ENCODE measurements around the gene ST6GALNAC5.

ST6GALNAC5 gene

GRCh38 chr1:76942549-76942948, 75.3 kb downstream of the ST6GALNAC5 start:
- no peaks in the 10 kb centered on the region for H3F3A ChIP-seq (ENCODE audit: low read depth)
- no peaks in the 10 kb centered on the region for H3K9me3 ChIP-seq (ENCODE audit: insufficient read depth, low read depth, low read length)
- H2AFZ ChIP-seq (ENCODE audit: low read length) = no peak overlapping the region
- H3K4me3 ChIP-seq (ENCODE audit: low read length, poor library complexity, severe bottlenecking) = no peak overlapping the region
- no peaks in the 10 kb centered on the region for H4K20me1 ChIP-seq (ENCODE audit: insufficient read depth, low read length, poor library complexity, severe bottlenecking)
- TF ChIP-seq CTCF (conservative IDR thresholded peaks at IDR 0.05; ENCODE audit: low read length) (no peak), EZH2phosphoT487 (IDR thresholded peaks at IDR 0.05; ENCODE audit: borderline replicate concordance) (no peak)
- no peaks in the 10 kb centered on the region for H3K27me3 ChIP-seq (ENCODE audit: insufficient read depth, low read length, poor library complexity, severe bottlenecking)
- no peak overlapping the region for H3K4me2 ChIP-seq (ENCODE audit: low read depth, low read length, poor library complexity, severe bottlenecking)
- no peaks in the 10 kb centered on the region for H3K79me2 ChIP-seq (ENCODE audit: insufficient read depth, low read length)
- no peaks in the 10 kb centered on the region for H3K9me2 ChIP-seq (replicated peaks; ENCODE audit: low read depth, low read length)
- no peaks in the 10 kb centered on the region for H3K4me1 ChIP-seq (ENCODE audit: insufficient read depth, low read length, poor library complexity, severe bottlenecking)
- H3K9ac ChIP-seq (ENCODE audit: low read depth, low read length, poor library complexity, severe bottlenecking) = no peak overlapping the region
- no peaks in the 10 kb centered on the region for H3K36me3 ChIP-seq (ENCODE audit: insufficient read depth, low read length)

GRCh38 chr1:76944942-76945341, 77.7 kb downstream of the ST6GALNAC5 start:
- H3K79me2 ChIP-seq (ENCODE audit: insufficient read depth, low read length) = no peaks in the 10 kb centered on the region
- no peaks in the 10 kb centered on the region for H3F3A ChIP-seq (ENCODE audit: low read depth)
- H4K20me1 ChIP-seq (ENCODE audit: insufficient read depth, low read length, poor library complexity, severe bottlenecking) = no peaks in the 10 kb centered on the region
- H2AFZ ChIP-seq (ENCODE audit: low read length) = no peak overlapping the region
- H3K4me2 ChIP-seq (ENCODE audit: low read depth, low read length, poor library complexity, severe bottlenecking) = no peak overlapping the region
- no peaks in the 10 kb centered on the region for H3K4me1 ChIP-seq (ENCODE audit: insufficient read depth, low read length, poor library complexity, severe bottlenecking)
- no peaks in the 10 kb centered on the region for H3K36me3 ChIP-seq (ENCODE audit: insufficient read depth, low read length)
- no peaks in the 10 kb centered on the region for H3K9me2 ChIP-seq (replicated peaks; ENCODE audit: low read depth, low read length)
- TF ChIP-seq CTCF (conservative IDR thresholded peaks at IDR 0.05; ENCODE audit: low read length) (no peak), EZH2phosphoT487 (IDR thresholded peaks at IDR 0.05; ENCODE audit: borderline replicate concordance) (no peak)
- H3K4me3 ChIP-seq (ENCODE audit: low read length, poor library complexity, severe bottlenecking) = no peak overlapping the region
- no peak overlapping the region for H3K9ac ChIP-seq (ENCODE audit: low read depth, low read length, poor library complexity, severe bottlenecking)
- H3K9me3 ChIP-seq (ENCODE audit: insufficient read depth, low read depth, low read length) = no peaks in the 10 kb centered on the region
- H3K27me3 ChIP-seq (ENCODE audit: insufficient read depth, low read length, poor library complexity, severe bottlenecking) = no peaks in the 10 kb centered on the region

- Histone ChIP-seq H4K20me1 (ENCODE audit: insufficient read depth, low read length, poor library complexity, severe bottlenecking) (no peaks in the 10 kb centered on the region), H3K4me2 (ENCODE audit: low read depth, low read length, poor library complexity, severe bottlenecking) (no peak overlapping the region), H3K4me1 (ENCODE audit: insufficient read depth, low read length, poor library complexity, severe bottlenecking) (no peaks in the 10 kb centered on the region), H3K9ac (ENCODE audit: low read depth, low read length, poor library complexity, severe bottlenecking) (no peak overlapping the region), H3K9me3 (ENCODE audit: insufficient read depth, low read depth, low read length) (no peaks in the 10 kb centered on the region), H3K79me2 (ENCODE audit: insufficient read depth, low read length) (no peaks in the 10 kb centered on the region), H3K9me2 (replicated peaks; ENCODE audit: low read depth, low read length) (no peaks in the 10 kb centered on the region), H3K36me3 (ENCODE audit: insufficient read depth, low read length) (no peaks in the 10 kb centered on the region), H3K27me3 (ENCODE audit: insufficient read depth, low read length, poor library complexity, severe bottlenecking) (no peaks in the 10 kb centered on the region), H3K4me3 (ENCODE audit: low read length, poor library complexity, severe bottlenecking) (no peak overlapping the region), H2AFZ (ENCODE audit: low read length) (no peak overlapping the region), H3F3A (ENCODE audit: low read depth) (no peaks in the 10 kb centered on the region)
- no peak for TF ChIP-seq CTCF (conservative IDR thresholded peaks at IDR 0.05; ENCODE audit: low read length)
- TF ChIP-seq EZH2phosphoT487 (IDR thresholded peaks at IDR 0.05; ENCODE audit: borderline replicate concordance) = no peak
These were observed 81.6 kb downstream of the ST6GALNAC5 start for GRCh38 chr1:76948846-76949245.
